ENCODE data around the gene ERLEC1. TPM values are rescaled to one million over a fixed set of nuclear protein-coding genes. Genes with fewer than 3 reads are reported as not detected.
"Not testable (repeated sequence)": the region's sequence is repeated elsewhere in the genome, so short reads cannot be mapped to it uniquely, and the experiment has no call there.

Gene ERLEC1
- total RNA-seq, 2 donors from 2014 or later: 70.3 to 73.2 TPM

GRCh38 chr2:53755121-53755520 lies 31.7 kb upstream of the ERLEC1 start:
- intact Hi-C loops (cut with DNase I): no loop called here
- no peaks in the 10 kb centered on the region for H3K27me3 ChIP-seq (replicated peaks; ENCODE audit: insufficient read depth)
- no peak overlapping the region for H3K27ac ChIP-seq
- 53% methylated on average over 2 of the region's 2 CpGs for whole genome bisulfite sequencing
- H3K36me3 ChIP-seq: no peaks in the 10 kb centered on the region
- TF ChIP-seq CTCF (IDR thresholded peaks at IDR 0.05) (no peak), POLR2A (IDR thresholded peaks at IDR 0.05) (no peak), POLR2AphosphoS5 (IDR thresholded peaks at IDR 0.05) (no peak)
- no peaks in the 10 kb centered on the region for H3K9me3 ChIP-seq
- no peaks in the 10 kb centered on the region for H3K4me1 ChIP-seq (replicated peaks)
- DNase-seq (ENCODE audit: low spot score): peak; percentile 21
- no peak overlapping the region for H3K4me3 ChIP-seq

- DNase-seq (ENCODE audit: low spot score): no peak
- H3K9me3 ChIP-seq: no peaks in the 10 kb centered on the region
- H3K36me3 ChIP-seq: no peaks in the 10 kb centered on the region
- no peaks in the 10 kb centered on the region for H3K4me1 ChIP-seq (replicated peaks)
- intact Hi-C loops (cut with DNase I): no loop called here
- TF ChIP-seq POLR2A (IDR thresholded peaks at IDR 0.05) (no peak), CTCF (IDR thresholded peaks at IDR 0.05) (no peak), POLR2AphosphoS5 (IDR thresholded peaks at IDR 0.05) (no peak)
- no peaks in the 10 kb centered on the region for H3K27me3 ChIP-seq (replicated peaks; ENCODE audit: insufficient read depth)
- WGBS: 97% methylated on average over 15 of the region's 15 CpGs
- no peak overlapping the region for H3K4me3 ChIP-seq
- no peak overlapping the region for H3K27ac ChIP-seq
Observed at GRCh38 chr2:53756644-53757043, 30.2 kb upstream of the ERLEC1 start.

GRCh38 chr2:53757206-53757605 lies 29.6 kb upstream of the ERLEC1 start:
- H3K9me3 ChIP-seq; DNase-seq (ENCODE audit: low spot score); intact Hi-C loops (cut with DNase I); H3K27me3 ChIP-seq (replicated peaks; ENCODE audit: insufficient read depth); H3K36me3 ChIP-seq; H3K4me1 ChIP-seq (replicated peaks); H3K27ac ChIP-seq; H3K4me3 ChIP-seq: not testable (repeated sequence)
- whole genome bisulfite sequencing: 98% methylated on average over 14 of the region's 14 CpGs

- Histone ChIP-seq H3K4me3 (no peak overlapping the region), H3K36me3 (no peaks in the 10 kb centered on the region), H3K27ac (no peak overlapping the region), H3K9me3 (no peaks in the 10 kb centered on the region), H3K27me3 (replicated peaks; ENCODE audit: insufficient read depth) (no peaks in the 10 kb centered on the region), H3K4me1 (replicated peaks) (no peaks in the 10 kb centered on the region)
- intact Hi-C loops (cut with DNase I): no loop called here
- no peak for DNase-seq (ENCODE audit: low spot score)
- WGBS: 96% methylated on average over 1 of the region's 1 CpG
- TF ChIP-seq POLR2AphosphoS5 (IDR thresholded peaks at IDR 0.05) (no peak), CTCF (IDR thresholded peaks at IDR 0.05) (no peak), POLR2A (IDR thresholded peaks at IDR 0.05) (no peak)
Observed at GRCh38 chr2:53765767-53766166, 21.1 kb upstream of the ERLEC1 start.

- Histone ChIP-seq H3K27me3 (replicated peaks; ENCODE audit: insufficient read depth) (no peaks in the 10 kb centered on the region), H3K27ac (peak within 1 kb of the TSS; percentile 45 to 75), H3K36me3 (no peaks in the 10 kb centered on the region), H3K4me1 (replicated peaks) (no peaks in the 10 kb centered on the region), H3K9me3 (no peaks in the 10 kb centered on the region), H3K4me3 (peak within 1 kb of the TSS; percentile 48 to 57)
- DNase-seq (ENCODE audit: low spot score): peak; percentile 76
- TF ChIP-seq POLR2AphosphoS5 (IDR thresholded peaks at IDR 0.05) (peak; percentile 76), POLR2A (IDR thresholded peaks at IDR 0.05) (peak; percentile 11), CTCF (IDR thresholded peaks at IDR 0.05) (peak; percentile 32 to 55 (median 37))
- intact Hi-C loops (cut with DNase I): no loop called here
- WGBS: under 1% methylated on average over 46 of the region's 46 CpGs
Observed at GRCh38 chr2:53767405-53768241, 19.2 kb upstream of the ERLEC1 start, which contains the start of gene CHAC2. Gene CHAC2, plus strand, starts transcription at chr2:53767804. Its CDS starts 83 bp downstream, at chr2:53767887.

Measured in prostate gland (tissue), 2 donors.